Right lobe of liver (tissue), 6 donors: ENCODE data around the gene TTLL10. TPM values are rescaled to one million over a fixed set of nuclear protein-coding genes. Genes with fewer than 3 reads are reported as not detected.
"Not testable (repeated sequence)": the region's sequence is repeated elsewhere in the genome, so short reads cannot be mapped to it uniquely, and the experiment has no call there.

Source experiments
- ATAC-seq, 4 donors: fragments of 200-7000 bp; cut with Tn5 transposase; one replicate each; pipeline ENCODE4 v1.9.1; 2020; ENCODE audit warnings: mild to moderate bottlenecking in 4 of 4, moderate library complexity in 4 of 4
- DNase-seq, 3 donors: peaks; one replicate each; pipeline ENCODE4 v3.0.0-alpha.2; 2020
- H3K27ac ChIP-seq, 3 donors: fragments of 200-600 bp; one replicate each; pipeline ENCODE4 v1.8.0; 2022
- H3K27me3 ChIP-seq, 2 donors: fragments of 200-600 bp; one replicate each; pipeline ENCODE4 v1.8.0; 2022
- H3K36me3 ChIP-seq, 4 donors: fragments of 200-600 bp; sonication (generic) in 1 of 4; one replicate each; pipeline versions ENCODE4 v1.5.1 to v1.8.0; 2017 to 2022; ENCODE audit warnings: control low read depth in 1 of 4
- H3K4me1 ChIP-seq, 4 donors: fragments of 200-600 bp; sonication (generic) in 1 of 4; one replicate each; pipeline versions ENCODE4 v1.5.1 to v1.8.0; 2017 to 2022; ENCODE audit warnings: control low read depth in 1 of 4
- H3K4me3 ChIP-seq, 3 donors: fragments of 200-600 bp; one replicate each; pipeline ENCODE4 v1.8.0; 2022
- H3K9me3 ChIP-seq, 4 donors: fragments of 200-600 bp; sonication (generic) in 1 of 4; one replicate each; pipeline versions ENCODE4 v1.5.1 to v1.8.0; 2017 to 2022; ENCODE audit warnings: control low read depth in 1 of 4
- POLR2A ChIP-seq: fragments of 450-650 bp; IDR thresholded peaks from one replicate; pipeline ENCODE4 v1.6.1; 2017; ENCODE audit warnings: antibody characterized with exemption, mild to moderate bottlenecking
- WGBS: methylation state at CpG from one replicate; pipeline ENCODE4 v1.1.6; 2018; ENCODE audit warnings: low coverage, low lambda C conversion rate; ENCODE audit not compliant: insufficient coverage; ENCODE audit errors: missing lambda C conversion rate; 5-methylcytosine and 5-hydroxymethylcytosine counted together
- intact Hi-C, 2 donors: fragments of 100-400 bp; cut with DNase I; formaldehyde crosslinking; loops; one replicate each; pipeline versions ENCODE4 v1.11.2 to v1.14.1; 2022
- total RNA-seq, 6 experiments: library from RNA; depleted of rRNA in 2 of 6; stranded (reverse); fragments of >200 nt in 2 of 6; fragmentation: NEBNext Ultra II Directional in 3 of 6; extraction: Animal tissue kit (Norgen Biotek cat#: 25700) in 3 of 6; gene quantifications; one replicate each; pipeline versions ENCODE4 v1.1.0 to v1.2.4, GENCODE V29; 2016 to 2023
- TF ChIP-seq, protein P1 (sequence below), 4 donors: fragments of 200-600 bp in 3 of 4; fragments of 450-650 bp in 1 of 4; IDR thresholded peaks; one replicate each; pipeline versions ENCODE4 v1.5.1 to v1.8.0; 2016 to 2022; ENCODE audit warnings: antibody characterized with exemption in 4 of 4, mild to moderate bottlenecking in 2 of 4
- donor health status: DM: no; HTN: yes; CAD: no.
- donor health status: DM: no; HTN: no; CAD: no.
- donor health status: DM: no; HTN: no; CAD: no.
- donor health status: DM: no; HTN: yes; CAD: no.
- donor health status: DM: no; HTN: yes; CAD: no.

Gene TTLL10
- total RNA-seq, 6 experiments from 2014 or later, result not detected

DNA sequence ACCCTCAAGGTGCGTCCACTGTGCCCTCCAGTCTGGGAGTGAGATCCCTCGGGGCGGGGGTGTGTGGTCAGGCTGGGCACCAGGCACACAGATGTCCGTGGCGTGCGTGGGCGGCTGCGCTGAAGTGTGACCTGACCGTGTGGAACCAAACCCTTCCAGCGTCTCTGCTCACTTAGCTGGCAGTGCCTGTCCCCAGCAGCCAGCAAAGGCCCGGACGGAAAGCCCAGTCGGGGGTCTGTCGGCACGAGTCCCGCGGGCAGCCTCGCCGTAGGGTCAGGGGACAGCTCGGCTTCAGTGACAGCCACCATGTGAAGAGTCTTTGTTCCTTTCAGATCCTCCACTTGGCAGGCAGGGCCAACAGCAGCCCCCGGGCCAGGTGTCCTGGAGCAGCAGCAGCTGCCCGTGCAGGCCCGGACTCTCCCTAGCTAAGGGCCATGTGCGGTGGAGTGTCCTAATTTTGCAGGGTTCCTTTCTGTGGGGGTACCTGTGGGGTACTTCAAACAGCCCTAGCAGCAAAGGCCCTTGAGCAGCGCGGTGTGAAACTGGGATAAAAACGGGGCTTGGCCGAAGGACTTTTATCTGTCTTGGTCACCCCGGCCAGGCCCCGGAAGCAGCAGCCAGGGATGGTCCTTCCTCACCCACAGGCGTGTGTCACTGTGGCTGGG is 11.6 kb downstream of the TTLL10 start:
- no peak for ATAC-seq

GRCh38 chr1:1187938-1188337 is 14.3 kb downstream of the TTLL10 start:
- no peak for DNase-seq
- ATAC-seq, result no peak
- intact Hi-C loops, result no loop called here
- no peak overlapping the region for H3K4me3 ChIP-seq
- H3K36me3 ChIP-seq, result no peaks in the 10 kb centered on the region
- H3K4me1 ChIP-seq, result no peaks in the 10 kb centered on the region
- no peaks in the 10 kb centered on the region for H3K27me3 ChIP-seq
- TF ChIP-seq, protein P1, sequence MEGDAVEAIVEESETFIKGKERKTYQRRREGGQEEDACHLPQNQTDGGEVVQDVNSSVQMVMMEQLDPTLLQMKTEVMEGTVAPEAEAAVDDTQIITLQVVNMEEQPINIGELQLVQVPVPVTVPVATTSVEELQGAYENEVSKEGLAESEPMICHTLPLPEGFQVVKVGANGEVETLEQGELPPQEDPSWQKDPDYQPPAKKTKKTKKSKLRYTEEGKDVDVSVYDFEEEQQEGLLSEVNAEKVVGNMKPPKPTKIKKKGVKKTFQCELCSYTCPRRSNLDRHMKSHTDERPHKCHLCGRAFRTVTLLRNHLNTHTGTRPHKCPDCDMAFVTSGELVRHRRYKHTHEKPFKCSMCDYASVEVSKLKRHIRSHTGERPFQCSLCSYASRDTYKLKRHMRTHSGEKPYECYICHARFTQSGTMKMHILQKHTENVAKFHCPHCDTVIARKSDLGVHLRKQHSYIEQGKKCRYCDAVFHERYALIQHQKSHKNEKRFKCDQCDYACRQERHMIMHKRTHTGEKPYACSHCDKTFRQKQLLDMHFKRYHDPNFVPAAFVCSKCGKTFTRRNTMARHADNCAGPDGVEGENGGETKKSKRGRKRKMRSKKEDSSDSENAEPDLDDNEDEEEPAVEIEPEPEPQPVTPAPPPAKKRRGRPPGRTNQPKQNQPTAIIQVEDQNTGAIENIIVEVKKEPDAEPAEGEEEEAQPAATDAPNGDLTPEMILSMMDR (IDR thresholded peaks at IDR 0.05), result no peak
- TF ChIP-seq POLR2A, result no peak
- no peak overlapping the region for H3K27ac ChIP-seq
- no peaks in the 10 kb centered on the region for H3K9me3 ChIP-seq

More for the DNA sequence above, 11.6 kb downstream of the TTLL10 start:
- Histone ChIP-seq H3K9me3 (no peaks in the 10 kb centered on the region), H3K4me1 (no peaks in the 10 kb centered on the region), H3K27ac (no peak overlapping the region), H3K4me3 (no peak overlapping the region), H3K36me3 (no peaks in the 10 kb centered on the region), H3K27me3 (no peaks in the 10 kb centered on the region)
- no peak for TF ChIP-seq POLR2A
- TF ChIP-seq, protein P1 (IDR thresholded peaks at IDR 0.05), result no peak
- DNase-seq, result peak in 2 of 3 donors; percentile 14 to 45
- WGBS, result 92% methylated on average over 6 of the region's 31 CpGs
- intact Hi-C loops, result no loop called here

DNA sequence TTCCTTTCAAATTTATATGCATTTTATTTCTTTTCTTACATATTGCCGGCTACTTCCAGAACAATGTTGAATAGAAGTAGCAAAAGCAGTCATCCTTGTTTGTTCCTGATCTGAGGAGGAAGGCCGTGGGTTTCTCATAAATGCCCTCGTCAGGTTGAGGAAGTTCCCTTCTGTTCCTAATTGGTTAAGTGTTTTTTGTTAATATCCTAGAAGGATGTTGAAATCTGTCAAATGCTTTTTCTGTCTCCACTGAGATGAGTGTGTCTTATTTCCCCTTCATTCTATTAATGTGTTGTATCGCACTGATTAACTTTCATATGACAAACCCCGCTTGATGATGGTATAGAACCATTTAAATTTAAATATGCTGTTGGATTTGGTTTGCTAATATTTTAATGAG is 15.4 kb downstream of the TTLL10 start:
- no peaks in the 10 kb centered on the region for H3K4me1 ChIP-seq
- H3K9me3 ChIP-seq, result no peaks in the 10 kb centered on the region
- WGBS, result 53% methylated on average over 5 of the region's 5 CpGs
- no peak overlapping the region for H3K4me3 ChIP-seq
- H3K27ac ChIP-seq, result no peak overlapping the region
- H3K36me3 ChIP-seq, result no peaks in the 10 kb centered on the region
- H3K27me3 ChIP-seq, result no peaks in the 10 kb centered on the region
- intact Hi-C loops, result no loop called here
- no peak for DNase-seq
- ATAC-seq, result no peak
- TF ChIP-seq, protein P1 (IDR thresholded peaks at IDR 0.05), result no peak
- TF ChIP-seq POLR2A, result no peak

- H3K4me3 ChIP-seq, result no peak overlapping the region
- no peaks in the 10 kb centered on the region for H3K9me3 ChIP-seq
- no peaks in the 10 kb centered on the region for H3K4me1 ChIP-seq
- no peaks in the 10 kb centered on the region for H3K36me3 ChIP-seq
- 89% methylated on average over 9 of the region's 11 CpGs for WGBS
- ATAC-seq (no peak), DNase-seq (peak in 1 of 3 donors; percentile 15)
- H3K27ac ChIP-seq, result no peak overlapping the region
- intact Hi-C loops, result no loop called here
- no peak for TF ChIP-seq POLR2A
- TF ChIP-seq, protein P1 (IDR thresholded peaks at IDR 0.05), result no peak
- H3K27me3 ChIP-seq, result no peaks in the 10 kb centered on the region
These were observed 18.1 kb downstream of the TTLL10 start for GRCh38 chr1:1191734-1192133.

DNA sequence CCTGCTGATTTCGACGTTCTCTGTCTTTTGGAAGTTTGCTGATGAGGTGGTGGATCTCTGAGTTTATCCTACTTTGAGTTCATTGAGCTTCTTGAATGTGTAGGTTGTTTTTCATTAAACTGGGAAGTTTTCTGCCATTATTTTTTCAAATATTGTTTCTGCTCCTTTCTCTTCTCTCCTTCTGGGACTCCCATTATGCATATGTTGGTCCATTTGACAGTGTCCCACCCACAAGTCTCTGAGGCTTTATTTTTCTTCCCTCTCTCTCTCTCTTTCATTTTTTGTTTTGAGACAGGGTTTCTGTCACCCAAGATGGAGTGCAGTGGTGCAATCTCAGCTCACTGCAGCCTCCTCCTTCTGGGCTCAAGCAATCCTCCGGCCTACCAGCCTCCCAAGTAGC is 21.0 kb downstream of the TTLL10 start:
- DNase-seq, result no peak
- no peak overlapping the region for H3K4me3 ChIP-seq
- H3K9me3 ChIP-seq, result no peaks in the 10 kb centered on the region
- H3K27ac ChIP-seq, result no peak overlapping the region
- WGBS, result 90% methylated on average over 3 of the region's 3 CpGs
- intact Hi-C loops, result no loop called here
- H3K4me1 ChIP-seq, result no peaks in the 10 kb centered on the region
- TF ChIP-seq, protein P1 (IDR thresholded peaks at IDR 0.05), result no peak
- TF ChIP-seq POLR2A, result no peak
- ATAC-seq, result no peak
- no peaks in the 10 kb centered on the region for H3K27me3 ChIP-seq
- H3K36me3 ChIP-seq, result no peaks in the 10 kb centered on the region

DNA sequence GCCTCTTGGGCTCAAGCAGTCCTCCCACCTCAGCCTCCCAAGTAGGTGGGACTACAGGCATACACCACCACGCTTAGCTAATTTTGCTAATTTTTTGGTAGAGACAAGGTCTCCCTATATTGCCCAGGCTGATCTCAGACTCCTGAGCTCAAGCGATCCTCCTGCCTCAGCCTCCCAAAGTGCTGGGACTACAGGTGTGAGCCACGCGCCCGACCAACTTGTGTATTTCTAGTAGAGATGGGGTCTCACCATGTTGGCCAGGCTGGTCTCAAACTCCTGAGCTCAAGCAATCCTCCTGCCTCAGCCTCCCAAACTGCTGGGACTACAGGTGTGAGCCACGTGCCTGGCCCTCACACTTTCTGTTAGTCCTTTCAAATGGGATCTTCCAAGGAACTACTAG is 22.0 kb downstream of the TTLL10 start:
- H3K27me3 ChIP-seq, H3K36me3 ChIP-seq, H3K4me1 ChIP-seq, H3K4me3 ChIP-seq, H3K27ac ChIP-seq, DNase-seq, intact Hi-C loops, H3K9me3 ChIP-seq, ATAC-seq: not testable (repeated sequence)
- 76% methylated on average over 6 of the region's 6 CpGs for WGBS
